NCI-H748 treated with DMSO at 0.1 percent for 48 hours (cell line): ENCODE data around the gene WFDC12.

Experiments used
- DNase-seq: peaks from one replicate; lab custom pipeline; 2025; lab: John Stamatoyannopoulos, UW

The WFDC12 gene

GRCh38 chr20:45091366-45091765 lies 32.9 kb downstream of the WFDC12 start:
- no peak for DNase-seq

- DNase-seq: no peak
Measured at GRCh38 chr20:45090481-45090880, 33.8 kb downstream of the WFDC12 start.

GRCh38 chr20:45088247-45088646 lies 36.0 kb downstream of the WFDC12 start:
- no peak for DNase-seq

- DNase-seq: no peak
Measured at GRCh38 chr20:45087814-45088213, 36.5 kb downstream of the WFDC12 start.

GRCh38 chr20:45087097-45087790 lies 37.0 kb downstream of the WFDC12 start:
- no peak for DNase-seq

GRCh38 chr20:45085867-45086266 lies 38.4 kb downstream of the WFDC12 start:
- DNase-seq: no peak

GRCh38 chr20:45085289-45085688 lies 39.0 kb downstream of the WFDC12 start:
- no peak for DNase-seq

- no peak for DNase-seq
Measured at GRCh38 chr20:45083127-45083526, 41.1 kb downstream of the WFDC12 start.

- no peak for DNase-seq
Measured at GRCh38 chr20:45082468-45082867, 41.8 kb downstream of the WFDC12 start.

- DNase-seq: no peak
Measured at GRCh38 chr20:45080867-45081624, 43.2 kb downstream of the WFDC12 start.

GRCh38 chr20:45077559-45077958 lies 46.7 kb downstream of the WFDC12 start:
- DNase-seq: no peak
